ENCODE results near the gene PTPN20.
"Not testable (repeated sequence)": the region's sequence is repeated elsewhere in the genome, so short reads cannot be mapped to it uniquely, and the experiment has no call there.

DNA sequence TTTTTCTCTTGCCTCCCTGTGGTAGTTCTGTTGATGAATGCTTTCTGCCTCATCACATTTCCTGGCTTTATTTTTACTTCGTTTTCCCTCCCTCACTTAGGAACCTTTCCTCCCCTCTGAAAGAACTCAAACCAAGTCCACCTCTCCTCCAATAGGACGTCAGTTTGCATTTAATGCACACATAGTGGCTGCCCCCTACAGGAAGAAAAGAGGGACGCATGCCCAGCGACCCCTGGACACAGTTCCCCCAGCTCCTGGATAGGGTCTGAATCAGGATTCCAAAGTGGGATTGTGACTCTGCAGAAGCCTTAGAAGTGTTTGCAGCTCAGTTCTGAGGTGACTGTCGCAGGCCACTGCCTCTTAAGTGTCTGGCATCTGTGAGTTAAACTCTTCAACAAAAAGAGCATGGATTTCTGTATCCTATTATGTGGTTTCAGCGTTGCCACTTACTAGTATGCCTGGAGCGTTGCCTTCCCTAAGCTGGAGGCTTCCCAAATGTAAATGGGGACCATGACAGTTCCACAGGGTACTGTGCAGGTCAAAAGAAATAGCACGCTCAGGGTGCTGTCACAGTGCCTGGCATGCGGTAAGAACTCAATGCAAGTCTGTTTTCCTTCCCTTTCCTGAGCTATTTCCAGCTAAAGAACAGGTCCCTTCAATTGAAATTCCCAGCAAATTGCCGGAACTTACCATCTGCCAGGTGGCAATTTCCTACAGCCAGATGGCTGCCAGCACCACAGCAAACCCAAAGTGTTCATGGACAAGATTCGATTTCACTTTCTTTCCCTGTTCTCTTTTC lies 20.2 kb upstream of the PTPN20 start:
- TF ChIP-seq, protein P1, sequence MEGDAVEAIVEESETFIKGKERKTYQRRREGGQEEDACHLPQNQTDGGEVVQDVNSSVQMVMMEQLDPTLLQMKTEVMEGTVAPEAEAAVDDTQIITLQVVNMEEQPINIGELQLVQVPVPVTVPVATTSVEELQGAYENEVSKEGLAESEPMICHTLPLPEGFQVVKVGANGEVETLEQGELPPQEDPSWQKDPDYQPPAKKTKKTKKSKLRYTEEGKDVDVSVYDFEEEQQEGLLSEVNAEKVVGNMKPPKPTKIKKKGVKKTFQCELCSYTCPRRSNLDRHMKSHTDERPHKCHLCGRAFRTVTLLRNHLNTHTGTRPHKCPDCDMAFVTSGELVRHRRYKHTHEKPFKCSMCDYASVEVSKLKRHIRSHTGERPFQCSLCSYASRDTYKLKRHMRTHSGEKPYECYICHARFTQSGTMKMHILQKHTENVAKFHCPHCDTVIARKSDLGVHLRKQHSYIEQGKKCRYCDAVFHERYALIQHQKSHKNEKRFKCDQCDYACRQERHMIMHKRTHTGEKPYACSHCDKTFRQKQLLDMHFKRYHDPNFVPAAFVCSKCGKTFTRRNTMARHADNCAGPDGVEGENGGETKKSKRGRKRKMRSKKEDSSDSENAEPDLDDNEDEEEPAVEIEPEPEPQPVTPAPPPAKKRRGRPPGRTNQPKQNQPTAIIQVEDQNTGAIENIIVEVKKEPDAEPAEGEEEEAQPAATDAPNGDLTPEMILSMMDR (conservative IDR thresholded peaks at IDR 0.05; ENCODE audit: low read length), result 0 out of 2 replicates have a peak, but pooled peaks have one; percentile 16
- TF ChIP-seq EZH2phosphoT487 (IDR thresholded peaks at IDR 0.05; ENCODE audit: borderline replicate concordance, low read depth, low read length), result not testable (repeated sequence)

Data from OCI-LY7 (cell line).